Activated T-helper 2 cell treated with anti-CD3 and anti-CD28 coated beads, Interferon-gamma antibody, Interleukin-2, Interleukin-4, amounts not matched to agents 10 μg/mL and 5 μg/mL and 100 μg/mL, durations not matched to agents 14 hours and 24 hours and 36 hours (primary cell): ENCODE measurements around the gene C3orf38. TPM values are rescaled to one million over a fixed set of nuclear protein-coding genes. Genes with fewer than 3 reads are reported as not detected.
"Not testable (repeated sequence)": the region's sequence is repeated elsewhere in the genome, so short reads cannot be mapped to it uniquely, and the experiment has no call there.

Experiments used
- DNase-seq: peaks from one replicate; pipeline ENCODE4 v3.0.0; 2021; ENCODE audit warnings: low spot score
- H3K27ac Mint-ChIP-seq: one replicate; pipeline ENCODE4 v1.8.0; 2021; ENCODE audit warnings: mixed read lengths
- H3K27me3 Mint-ChIP-seq: one replicate; pipeline ENCODE4 v1.8.0; 2021; ENCODE audit warnings: low read depth, mixed read lengths
- H3K36me3 Mint-ChIP-seq: one replicate; pipeline ENCODE4 v1.8.0; 2021; ENCODE audit warnings: low read depth, mixed read lengths
- H3K4me1 Mint-ChIP-seq: one replicate; pipeline ENCODE4 v1.8.0; 2021; ENCODE audit warnings: low read depth, mixed read lengths
- H3K4me3 Mint-ChIP-seq: one replicate; pipeline ENCODE4 v1.8.0; 2021; ENCODE audit warnings: low read depth, mild to moderate bottlenecking, moderate library complexity, mixed read lengths
- H3K9me3 Mint-ChIP-seq: one replicate; pipeline ENCODE4 v1.8.0; 2021; ENCODE audit warnings: mixed read lengths
- intact Hi-C: fragments of 100-400 bp; cut with micrococcal nuclease; formaldehyde crosslinking; loops from one replicate; pipeline ENCODE4 v1.15.1; 2023
- total RNA-seq: library from RNA; stranded (reverse); gene quantifications from 2 replicates; pipeline ENCODE4 v1.2.3, GENCODE V29; 2022

The C3orf38 gene
- total RNA-seq, 1 donor from 2014 or later = 23.1 TPM

DNA sequence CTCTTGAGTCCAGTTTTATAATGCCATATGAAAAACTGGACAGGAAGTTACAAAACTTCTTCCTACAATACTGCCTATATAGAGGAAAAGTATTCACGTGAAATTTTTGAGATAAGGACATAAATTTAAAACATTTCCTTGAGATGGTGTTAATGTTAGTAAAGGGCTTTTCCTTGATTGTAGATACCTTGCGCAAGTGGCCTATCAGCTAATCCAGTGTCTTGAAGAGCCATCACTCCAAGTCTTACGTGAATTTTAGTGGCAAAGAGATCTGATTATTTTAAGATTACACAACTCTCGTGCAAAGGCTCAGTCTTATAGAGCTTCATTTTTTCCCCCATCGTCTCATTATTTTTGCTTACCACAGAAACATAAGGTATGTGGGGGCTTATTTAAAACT lies 18.4 kb downstream of the C3orf38 start:
- H3K27me3 Mint-ChIP-seq = no peaks in the 10 kb centered on the region
- H3K4me3 Mint-ChIP-seq = no peak overlapping the region
- no peaks in the 10 kb centered on the region for H3K9me3 Mint-ChIP-seq
- H3K27ac Mint-ChIP-seq = no peak overlapping the region
- H3K4me1 Mint-ChIP-seq = peaks cover 1% of the 10 kb centered on the region
- intact Hi-C loops = no loop called here
- DNase-seq = no peak
- H3K36me3 Mint-ChIP-seq = peaks cover 22% of the 10 kb centered on the region

DNA sequence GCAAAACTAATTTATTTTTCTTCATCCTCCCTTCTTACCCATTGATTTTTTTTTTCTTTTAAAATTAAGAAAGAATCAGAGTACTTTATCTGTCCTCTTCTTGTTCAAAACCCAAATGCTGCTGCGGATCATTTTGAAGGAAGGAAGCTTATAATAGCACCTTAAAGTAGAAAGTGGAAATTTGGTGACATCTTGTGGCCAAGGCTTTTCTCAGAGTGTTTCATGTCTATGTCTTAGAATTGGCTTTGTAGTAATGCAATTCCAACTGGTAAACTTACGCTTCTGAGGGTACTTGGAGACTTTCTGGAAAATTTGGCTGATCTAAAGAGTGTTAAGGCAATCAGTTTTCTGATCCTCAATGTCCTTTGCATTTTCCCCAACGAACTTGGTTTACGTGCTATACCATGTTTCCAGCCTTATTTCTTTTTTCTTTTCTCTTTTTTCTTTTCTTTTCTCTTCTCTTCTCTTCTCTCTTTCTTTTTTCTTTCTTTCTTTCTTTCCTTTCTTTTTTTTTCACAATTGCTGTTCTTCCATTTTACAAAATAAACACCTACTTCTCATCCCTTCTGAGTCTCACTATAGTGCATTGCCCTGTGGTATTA lies 30.7 kb downstream of the C3orf38 start:
- no peak for DNase-seq
- H3K27me3 Mint-ChIP-seq = peaks cover 6% of the 10 kb centered on the region
- no peaks in the 10 kb centered on the region for H3K4me1 Mint-ChIP-seq
- intact Hi-C loops = loop anchor here (1.0 kb wide), 1 partner anchor 409 kb away; no protein-coding TSS in a partner anchor
- H3K27ac Mint-ChIP-seq = no peak overlapping the region
- H3K4me3 Mint-ChIP-seq = no peak overlapping the region
- no peaks in the 10 kb centered on the region for H3K9me3 Mint-ChIP-seq
- no peaks in the 10 kb centered on the region for H3K36me3 Mint-ChIP-seq

GRCh38 chr3:88182165-88182918 lies 32.6 kb downstream of the C3orf38 start:
- H3K4me1 Mint-ChIP-seq, H3K36me3 Mint-ChIP-seq, H3K9me3 Mint-ChIP-seq, intact Hi-C loops, H3K27ac Mint-ChIP-seq, H3K4me3 Mint-ChIP-seq, DNase-seq, H3K27me3 Mint-ChIP-seq: not testable (repeated sequence)

DNA sequence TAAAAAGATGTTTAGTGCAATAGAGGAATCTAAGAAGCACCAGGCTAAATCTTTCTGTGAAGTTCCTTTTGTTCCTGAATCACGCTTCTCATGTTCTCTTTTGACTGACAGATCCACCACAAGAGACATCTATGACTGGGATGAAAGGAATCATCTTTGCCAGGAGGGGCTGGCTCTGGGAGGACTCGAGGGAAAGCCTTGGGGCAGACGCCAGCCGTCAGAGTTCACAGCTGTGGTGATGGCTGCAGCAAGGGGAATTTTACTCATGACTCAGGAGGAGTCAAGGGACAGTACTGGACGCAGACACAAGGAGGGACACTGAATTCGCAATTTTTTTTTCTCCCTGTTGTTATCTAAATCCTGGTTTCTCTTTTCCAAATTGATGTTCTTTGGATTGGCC lies 38.7 kb downstream of the C3orf38 start:
- H3K4me3 Mint-ChIP-seq = no peak overlapping the region
- no peak for DNase-seq
- peaks cover 4% of the 10 kb centered on the region for H3K4me1 Mint-ChIP-seq
- no peaks in the 10 kb centered on the region for H3K36me3 Mint-ChIP-seq
- peaks cover 4% of the 10 kb centered on the region for H3K9me3 Mint-ChIP-seq
- H3K27ac Mint-ChIP-seq = no peak overlapping the region
- intact Hi-C loops = no loop called here
- peaks cover 4% of the 10 kb centered on the region for H3K27me3 Mint-ChIP-seq

- H3K9me3 Mint-ChIP-seq = peaks cover 4% of the 10 kb centered on the region
- H3K27me3 Mint-ChIP-seq = peaks cover 4% of the 10 kb centered on the region
- DNase-seq = no peak
- H3K4me1 Mint-ChIP-seq = peaks cover 4% of the 10 kb centered on the region
- H3K36me3 Mint-ChIP-seq = no peaks in the 10 kb centered on the region
- intact Hi-C loops = no loop called here
- no peak overlapping the region for H3K4me3 Mint-ChIP-seq
- peak overlapping the region; percentile 25 for H3K27ac Mint-ChIP-seq
These were observed 39.6 kb downstream of the C3orf38 start for GRCh38 chr3:88189361-88189810.

GRCh38 chr3:88191872-88192409 lies 42.2 kb downstream of the C3orf38 start:
- H3K27me3 Mint-ChIP-seq = no peaks in the 10 kb centered on the region
- H3K9me3 Mint-ChIP-seq = peaks cover 4% of the 10 kb centered on the region
- H3K36me3 Mint-ChIP-seq = no peaks in the 10 kb centered on the region

GRCh38 chr3:88192631-88193030 lies 42.9 kb downstream of the C3orf38 start:
- Mint-ChIP-seq H3K4me1 (peaks cover 6% of the 10 kb centered on the region), H3K27ac (no peak overlapping the region), H3K36me3 (no peaks in the 10 kb centered on the region), H3K4me3 (no peak overlapping the region), H3K27me3 (no peaks in the 10 kb centered on the region), H3K9me3 (peaks cover 4% of the 10 kb centered on the region)
- DNase-seq = no peak
- intact Hi-C loops = no loop called here

More at GRCh38 chr3:88191872-88192409, 42.2 kb downstream of the C3orf38 start:
- DNase-seq = no peak
- Mint-ChIP-seq H3K27ac (no peak overlapping the region), H3K4me1 (peaks cover 6% of the 10 kb centered on the region), H3K4me3 (no peak overlapping the region)
- intact Hi-C loops = no loop called here

- H3K27me3 Mint-ChIP-seq = peaks cover 2% of the 10 kb centered on the region
- no peak overlapping the region for H3K4me3 Mint-ChIP-seq
- H3K27ac Mint-ChIP-seq = no peak overlapping the region
- DNase-seq = no peak
- no peaks in the 10 kb centered on the region for H3K36me3 Mint-ChIP-seq
- intact Hi-C loops = no loop called here
- peaks cover 3% of the 10 kb centered on the region for H3K4me1 Mint-ChIP-seq
- no peaks in the 10 kb centered on the region for H3K9me3 Mint-ChIP-seq
These were observed 46.2 kb downstream of the C3orf38 start for GRCh38 chr3:88195951-88196434.

DNA sequence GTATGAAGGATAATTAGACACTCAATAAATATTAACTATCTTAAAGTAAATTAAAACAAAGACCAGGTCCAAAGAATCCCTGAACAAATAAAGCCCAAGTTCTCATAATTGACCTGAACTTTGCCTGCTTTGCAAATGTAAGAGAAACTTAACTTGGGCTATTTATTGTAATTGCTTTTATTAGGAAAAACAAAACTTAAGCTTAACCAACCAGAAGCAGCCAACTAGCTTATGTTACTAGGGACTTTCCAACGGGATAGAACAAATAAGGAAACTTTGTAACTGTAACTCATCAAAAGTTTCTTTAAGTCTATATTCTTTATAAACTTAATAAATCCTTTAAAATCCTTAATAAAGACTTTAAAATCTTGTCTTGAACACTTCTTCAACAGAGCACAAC lies 48.4 kb downstream of the C3orf38 start:
- Mint-ChIP-seq H3K36me3 (no peaks in the 10 kb centered on the region), H3K27me3 (peaks cover 2% of the 10 kb centered on the region), H3K9me3 (no peaks in the 10 kb centered on the region), H3K27ac (no peak overlapping the region), H3K4me1 (peaks cover 3% of the 10 kb centered on the region), H3K4me3 (no peak overlapping the region)
- DNase-seq = no peak
- intact Hi-C loops = no loop called here

- intact Hi-C loops = loop anchor here (1.0 to 5.0 kb wide), 2 partner anchors 896 to 1979 kb away; no protein-coding TSS in a partner anchor
- Mint-ChIP-seq H3K27ac (no peak overlapping the region), H3K4me3 (no peak overlapping the region), H3K36me3 (no peaks in the 10 kb centered on the region), H3K9me3 (no peaks in the 10 kb centered on the region), H3K27me3 (peaks cover 5% of the 10 kb centered on the region), H3K4me1 (peaks cover 1% of the 10 kb centered on the region)
- DNase-seq = no peak
These were observed 53.9 kb downstream of the C3orf38 start for GRCh38 chr3:88203642-88204055.

Other genes with a start within 250 kb of the C3orf38 start
- 94.7 and 95.1 TPM in 2 replicates for gene CGGBP1, start 91.0 kb upstream of the C3orf38 start, total RNA-seq
- gene ZNF654, start 90.7 kb upstream of the C3orf38 start, total RNA-seq = 16.7 and 20.7 TPM in 2 replicates